GM21619 (cell line): Measurements from ENCODE around the gene ATP10A.
"Not testable (repeated sequence)": the region's sequence is repeated elsewhere in the genome, so short reads cannot be mapped to it uniquely, and the experiment has no call there.

ENCODE experiments used
- ATAC-seq: cut with Tn5 transposase; IDR thresholded peaks from one replicate; pipeline ENCODE4 v1.9.1; 2021; ENCODE audit not compliant: unreplicated experiment

The ATP10A gene

DNA sequence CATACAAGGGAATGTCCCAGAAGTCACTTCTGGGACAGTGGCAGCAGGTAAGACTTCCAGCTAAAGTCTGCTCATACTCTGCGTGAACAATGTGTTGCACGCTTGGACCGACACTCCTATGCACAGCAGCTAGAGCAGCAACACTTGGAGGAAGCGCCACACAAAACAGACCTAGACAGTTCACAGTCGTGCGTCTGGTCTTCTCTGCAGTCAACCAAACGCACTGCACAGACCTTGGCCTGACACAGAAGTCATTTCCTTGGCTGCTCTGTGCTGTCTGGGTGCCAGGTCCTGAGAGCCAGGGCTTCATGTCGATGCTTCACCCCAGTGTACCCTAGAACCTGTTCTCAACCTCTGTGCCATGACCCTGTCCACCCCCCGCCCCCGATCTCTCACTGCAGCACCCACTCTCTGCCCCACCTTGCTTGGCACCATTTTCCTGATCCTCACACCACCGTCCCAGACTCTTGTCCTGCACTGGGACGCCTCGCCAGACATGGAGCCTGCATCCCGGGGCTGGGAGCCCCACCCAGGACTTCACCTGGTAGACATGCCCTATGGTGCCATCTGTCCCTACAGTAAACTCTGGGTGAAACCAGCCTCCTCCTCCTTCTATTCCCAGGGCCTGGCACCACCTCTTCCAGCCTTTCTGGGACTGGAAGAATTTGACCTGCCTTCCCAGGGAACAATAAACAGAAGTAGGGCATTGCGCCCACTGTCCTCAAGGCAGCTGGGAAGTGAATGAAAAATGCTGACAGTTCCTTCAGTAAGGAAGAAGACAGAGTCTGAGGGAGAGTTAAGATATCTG, 3.1 kb downstream of the ATP10A start:
- no peak for ATAC-seq

DNA sequence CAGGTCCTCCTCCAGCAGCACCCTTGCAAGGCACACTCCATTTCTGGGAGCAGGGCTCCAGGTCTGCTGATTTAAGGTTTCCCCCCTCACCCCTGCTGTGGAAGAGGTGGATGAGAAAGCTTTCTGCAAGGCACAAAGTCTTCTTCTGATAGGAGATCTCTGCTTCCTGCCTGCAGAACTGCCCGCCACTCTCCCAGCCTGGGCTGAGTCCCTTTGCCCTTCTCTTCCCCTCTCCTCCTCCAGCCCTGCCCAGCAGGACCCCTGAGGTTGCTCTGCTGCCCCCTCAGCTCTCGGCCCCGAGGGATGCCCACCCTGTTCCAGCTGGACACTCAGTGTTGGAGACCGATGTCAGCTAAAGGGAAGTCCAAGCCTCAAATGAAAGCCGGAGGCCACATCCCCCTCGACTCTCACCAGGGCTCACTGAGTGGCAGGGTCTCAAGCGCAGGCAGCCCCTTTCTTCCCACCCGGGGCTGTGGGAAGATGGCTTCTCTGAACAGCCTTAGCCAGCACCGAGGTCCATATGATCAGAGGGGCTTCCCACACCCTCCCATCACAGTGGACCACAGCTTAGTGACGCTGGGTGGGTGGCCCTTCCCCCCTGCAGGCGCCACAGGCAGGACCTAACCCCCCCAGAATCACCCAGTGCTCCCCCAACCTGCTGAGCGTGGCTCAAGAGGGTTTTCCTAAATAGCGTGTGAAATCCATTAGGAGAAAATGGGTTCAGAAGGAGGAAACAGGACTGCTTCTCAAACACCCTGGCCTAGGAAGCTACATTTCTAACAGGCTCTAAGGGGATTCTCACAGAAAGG, 4.0 kb downstream of the ATP10A start:
- no peak for ATAC-seq

- ATAC-seq: not testable (repeated sequence)
Observed at GRCh38 chr15:25856059-25856458, 7.1 kb downstream of the ATP10A start.

- no peak for ATAC-seq
Observed at GRCh38 chr15:25852661-25853524, 10.2 kb downstream of the ATP10A start.

DNA sequence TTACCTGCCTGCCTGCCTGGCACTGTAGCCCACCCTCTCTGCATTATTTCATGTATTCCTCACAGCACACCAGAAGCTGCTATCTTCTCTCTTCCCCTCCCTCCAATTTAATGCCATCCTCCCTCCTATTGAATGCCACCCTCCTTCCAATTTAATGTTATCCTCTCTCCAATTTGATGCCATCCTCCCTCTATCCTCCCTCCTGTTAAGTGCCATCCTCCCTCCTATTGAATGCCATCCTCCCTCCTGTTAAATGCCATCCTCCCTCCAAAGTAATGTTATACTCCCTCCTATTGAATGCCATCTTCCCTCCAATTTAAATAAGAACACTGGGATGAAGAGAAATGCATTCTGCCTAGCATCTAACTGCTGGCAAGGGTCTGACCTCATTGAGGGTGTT, 11.1 kb downstream of the ATP10A start:
- no peak for ATAC-seq

DNA sequence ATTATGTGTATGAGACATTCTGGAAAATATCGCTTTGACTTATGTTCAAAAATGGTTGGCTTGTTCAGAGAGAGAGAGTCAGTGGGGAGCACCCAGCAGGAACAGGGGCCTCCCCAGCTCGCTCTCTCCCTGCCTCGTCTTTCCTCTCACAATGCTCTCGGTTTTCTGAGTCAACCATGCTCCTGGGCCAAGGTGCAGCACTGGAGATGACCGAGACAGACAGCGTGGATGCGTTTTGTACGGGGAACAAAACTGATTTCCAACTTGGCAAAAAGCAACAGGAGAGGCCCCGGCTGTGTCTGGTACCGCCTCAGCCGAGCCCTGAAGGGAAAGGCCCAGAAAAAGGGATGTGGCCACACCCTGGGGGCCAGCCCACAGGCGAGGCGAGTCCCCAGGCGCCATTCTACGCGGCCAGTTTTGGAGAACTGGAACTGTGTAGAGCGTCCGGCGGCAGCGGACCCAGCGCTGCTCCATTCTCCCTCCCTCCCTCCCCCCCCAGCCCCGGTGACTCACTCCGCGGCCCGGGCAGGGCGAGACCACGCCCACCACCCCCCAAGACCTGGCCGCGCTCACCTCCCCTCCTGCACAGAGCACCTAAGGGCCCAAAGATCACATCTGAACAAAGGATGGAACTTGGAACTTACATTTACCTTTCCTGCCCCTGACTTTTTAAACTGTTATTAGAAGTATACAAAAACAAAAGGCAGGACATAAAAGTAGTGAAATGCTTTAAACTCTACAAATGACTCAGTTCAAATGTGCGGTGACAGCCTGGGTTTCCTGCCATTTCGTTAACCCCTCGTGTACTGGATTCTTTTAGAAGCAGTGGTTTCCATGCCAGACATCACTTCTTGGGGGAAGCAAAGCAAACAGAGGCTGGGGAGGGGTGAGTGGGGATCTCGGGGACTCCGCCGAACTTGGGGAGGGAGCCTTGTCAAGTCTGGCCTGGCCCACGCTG, 12.7 kb downstream of the ATP10A start:
- peak; percentile 77 for ATAC-seq

DNA sequence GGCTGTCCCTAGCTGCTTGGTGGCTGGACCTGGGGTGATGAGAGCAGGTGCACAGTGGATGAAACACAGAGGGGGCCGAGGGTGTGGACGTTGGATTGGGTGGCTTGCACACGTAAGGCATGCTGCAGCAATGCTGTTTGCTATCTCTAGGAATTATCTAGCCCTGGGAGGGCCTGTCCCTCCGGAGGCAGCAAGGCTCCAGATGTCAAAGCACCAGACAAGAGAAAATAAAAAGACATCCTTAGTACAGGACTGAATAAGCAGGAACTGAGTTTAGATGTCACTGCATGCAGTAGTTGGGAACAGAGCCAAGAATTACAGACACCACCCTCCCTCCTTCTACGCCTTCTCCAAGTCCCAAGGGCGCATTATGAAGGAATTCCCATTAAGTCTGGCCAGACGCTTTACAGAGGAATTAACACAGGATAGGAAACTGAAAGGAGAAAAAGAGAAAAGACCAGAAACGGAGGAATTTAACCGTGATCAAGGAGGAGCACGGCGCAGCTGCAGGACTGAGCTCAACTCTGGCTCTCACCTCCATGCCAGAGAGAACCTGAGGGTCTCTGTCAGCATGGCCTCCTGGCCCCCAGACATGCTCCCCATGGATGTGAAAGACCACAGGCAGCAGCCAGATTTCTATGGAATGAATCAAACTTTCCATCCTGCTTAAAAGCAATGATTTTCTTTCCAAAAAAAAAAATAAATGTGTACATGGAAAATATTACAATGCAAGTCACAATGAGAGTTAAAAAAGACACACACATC, 13.8 kb downstream of the ATP10A start:
- no peak for ATAC-seq

- no peak for ATAC-seq
Observed at GRCh38 chr15:25848784-25849156, 14.4 kb downstream of the ATP10A start.

DNA sequence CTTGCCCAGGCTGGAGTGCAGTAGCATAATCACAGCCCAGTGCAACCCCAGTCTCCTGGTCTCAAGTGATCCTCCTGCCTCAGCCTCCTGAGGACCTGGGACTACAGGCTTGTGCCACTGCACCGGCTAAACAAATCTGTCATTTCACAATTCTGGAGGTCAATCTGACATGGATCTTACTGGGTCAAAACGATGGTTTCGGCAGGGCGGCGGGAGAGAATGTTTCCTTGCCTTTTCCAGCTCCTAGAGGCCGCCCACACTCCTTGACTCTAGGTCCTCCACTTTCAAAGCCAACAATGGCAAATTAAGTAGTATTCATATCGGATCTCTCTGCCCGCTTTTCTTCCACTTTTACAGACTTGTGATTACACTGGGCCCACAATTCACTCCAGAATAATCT, 14.8 kb downstream of the ATP10A start:
- no peak for ATAC-seq

DNA sequence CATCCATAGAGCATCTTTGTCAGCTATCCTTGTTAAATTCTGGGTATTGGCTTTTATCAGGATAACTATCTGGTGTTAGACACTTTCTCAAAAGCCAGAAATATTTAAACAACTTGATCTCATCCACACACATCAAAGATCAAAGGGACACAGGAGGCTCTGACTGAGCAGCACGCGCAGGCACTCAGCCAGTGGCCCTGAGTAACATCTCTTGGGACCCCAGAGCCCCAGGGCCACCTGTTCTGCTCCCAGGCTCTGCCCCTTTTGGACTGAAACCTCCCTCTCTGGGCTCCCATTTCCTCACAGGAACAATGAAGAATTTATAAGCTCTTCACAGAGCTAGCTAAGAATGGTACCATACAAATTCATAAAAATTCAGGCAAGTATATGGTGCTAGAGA, 16.1 kb downstream of the ATP10A start:
- no peak for ATAC-seq

DNA sequence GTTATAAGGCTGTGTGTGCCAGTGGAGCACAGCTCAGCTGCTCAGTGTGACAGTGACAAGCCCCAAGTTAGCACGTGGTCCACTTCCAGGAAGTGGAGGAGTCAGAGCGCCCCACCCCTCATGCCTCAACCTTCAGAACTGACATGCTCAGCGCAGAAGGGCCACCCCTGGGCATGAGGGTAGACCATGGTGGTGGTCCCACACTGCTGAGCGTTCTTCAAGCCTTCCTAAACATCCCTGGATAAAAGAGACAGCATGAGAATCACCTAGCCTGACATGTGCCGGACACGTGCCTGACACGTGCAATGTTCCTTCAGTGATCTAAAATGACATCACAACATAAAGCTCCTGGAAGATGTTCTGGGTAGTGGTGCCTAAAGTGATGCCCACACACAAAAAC, 16.8 kb downstream of the ATP10A start:
- ATAC-seq: no peak

- no peak for ATAC-seq
Observed at GRCh38 chr15:25844981-25845680, 18.0 kb downstream of the ATP10A start.

DNA sequence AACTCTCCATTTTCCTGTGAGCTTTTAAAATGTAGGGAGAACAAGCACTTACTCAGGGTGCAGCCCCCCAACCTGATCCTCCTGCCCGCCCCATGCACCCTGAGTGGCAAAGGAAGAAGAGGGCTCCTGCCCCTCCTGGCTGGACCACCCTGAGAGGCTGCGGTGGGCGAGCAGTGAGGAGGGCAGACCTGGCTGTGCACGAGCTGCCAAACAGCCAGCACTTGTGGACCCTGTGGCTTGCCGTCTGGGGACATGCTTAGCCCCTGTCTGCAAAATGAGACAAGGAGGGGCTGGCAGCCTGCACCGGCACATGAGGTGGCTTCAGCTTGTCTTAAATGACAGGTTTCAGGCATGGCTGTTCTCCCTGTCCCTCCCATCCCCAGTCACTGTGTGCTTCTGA, 18.6 kb downstream of the ATP10A start:
- no peak for ATAC-seq

DNA sequence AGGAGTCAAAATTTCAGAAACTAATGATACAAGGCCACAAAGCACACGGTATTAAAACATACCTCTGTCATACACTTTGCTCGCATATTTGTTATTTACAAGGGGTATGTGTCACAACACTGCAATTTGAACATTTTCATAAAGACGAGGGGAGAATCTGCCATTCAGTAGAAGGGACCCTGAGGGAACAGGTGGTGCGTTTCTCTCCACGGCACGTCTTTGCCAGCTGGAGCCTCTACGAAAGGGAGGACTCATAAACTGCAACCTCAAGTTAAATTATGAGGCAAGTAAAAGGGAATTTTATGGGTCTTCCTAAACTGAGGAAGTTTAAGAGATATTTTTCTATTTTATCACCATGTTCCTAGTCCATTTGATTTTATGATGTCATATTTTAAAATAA, 19.1 kb downstream of the ATP10A start:
- no peak for ATAC-seq

- ATAC-seq: no peak
Observed at GRCh38 chr15:25839638-25840156, 23.4 kb downstream of the ATP10A start.

DNA sequence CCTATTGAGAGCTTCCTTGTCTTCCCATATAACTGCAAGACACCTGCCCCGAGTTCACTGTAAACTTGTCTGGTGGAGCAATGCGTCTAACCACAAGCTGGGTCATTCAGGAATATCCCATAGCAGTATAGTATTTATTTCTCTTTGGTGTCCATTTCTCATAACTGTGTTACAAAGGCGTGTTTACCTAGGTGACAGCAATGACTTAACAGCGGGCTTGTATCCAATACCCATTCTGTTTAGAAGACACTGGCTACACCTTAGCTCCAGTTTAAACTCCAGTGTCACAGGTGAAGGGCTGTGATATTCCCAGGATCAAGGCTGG, 24.3 kb downstream of the ATP10A start:
- no peak for ATAC-seq

- no peak for ATAC-seq
Observed at GRCh38 chr15:25838191-25838870, 24.8 kb downstream of the ATP10A start.

GRCh38 chr15:25832158-25832557, 31.0 kb downstream of the ATP10A start:
- no peak for ATAC-seq
